GM23338 (cell line): ENCODE results near the gene TASOR2. TPM values are rescaled to one million over a fixed set of nuclear protein-coding genes. Genes with fewer than 3 reads are reported as not detected.

Experiments used
- ATAC-seq: fragments of 200-7000 bp; cut with Tn5 transposase; 3 replicates; pipeline ENCODE4 v1.9.1; 2020
- DNase-seq: peaks from one replicate; pipeline ENCODE4 v3.0.0-alpha.2; 2015; ENCODE audit warnings: low spot score
- H2AFZ ChIP-seq: fragments of 200-600 bp; sonication (generic); 2 replicates; pipeline ENCODE4 v1.8.0; 2016; ENCODE audit warnings: antibody characterized with exemption, mild to moderate bottlenecking, moderate library complexity
- H3F3A ChIP-seq: fragments of 200-600 bp; sonication (generic); replicated peaks from 2 replicates; pipeline ENCODE4 v1.8.0; 2017; ENCODE audit warnings: antibody characterized with exemption, mixed run types, low read depth
- H3K27ac ChIP-seq: fragments of 200-600 bp; sonication (generic); 2 replicates; pipeline ENCODE4 v1.6.1; 2016; ENCODE audit warnings: low read depth
- H3K27me3 ChIP-seq: fragments of 200-600 bp; sonication (generic); 2 replicates; pipeline ENCODE4 v1.8.0; 2016; ENCODE audit warnings: mild to moderate bottlenecking, mixed run types, moderate library complexity; ENCODE audit not compliant: insufficient read depth
- H3K36me3 ChIP-seq: fragments of 200-600 bp; sonication (generic); 2 replicates; pipeline ENCODE4 v1.8.0; 2016; ENCODE audit warnings: mild to moderate bottlenecking; ENCODE audit not compliant: insufficient read depth
- H3K4me1 ChIP-seq: fragments of 200-600 bp; sonication (generic); 2 replicates; pipeline ENCODE4 v1.8.0; 2016; ENCODE audit warnings: mild to moderate bottlenecking, moderate library complexity; ENCODE audit not compliant: insufficient read depth
- H3K4me2 ChIP-seq: fragments of 200-600 bp; sonication (generic); 2 replicates; pipeline ENCODE4 v1.7.1; 2017; ENCODE audit warnings: mixed run types
- H3K4me3 ChIP-seq: fragments of 200-600 bp; sonication (generic); 2 replicates; pipeline ENCODE4 v1.6.1; 2016; ENCODE audit warnings: mixed run types
- H3K79me2 ChIP-seq: fragments of 200-600 bp; sonication (generic); replicated peaks from 2 replicates; pipeline ENCODE4 v1.8.0; 2017; ENCODE audit warnings: mild to moderate bottlenecking; ENCODE audit not compliant: insufficient read depth
- H3K9me2 ChIP-seq: fragments of 200-600 bp; sonication (generic); 2 replicates; pipeline ENCODE4 v1.8.0; 2017; ENCODE audit not compliant: insufficient read depth
- H4K20me1 ChIP-seq: fragments of 200-600 bp; sonication (generic); replicated peaks from 2 replicates; pipeline ENCODE4 v1.8.0; 2017; ENCODE audit warnings: mild to moderate bottlenecking; ENCODE audit not compliant: insufficient read depth
- H3K27ac Mint-ChIP-seq: 2 replicates; pipeline ENCODE4 v1.8.0; 2020; ENCODE audit warnings: inconsistent platforms, mild to moderate bottlenecking, moderate library complexity, mixed read lengths
- H3K27me3 Mint-ChIP-seq: 3 replicates; pipeline ENCODE4 v1.8.0; 2022; ENCODE audit warnings: low read depth, mild to moderate bottlenecking, moderate library complexity, mixed read lengths, inconsistent platforms; ENCODE audit not compliant: insufficient read depth, poor library complexity
- H3K36me3 Mint-ChIP-seq: 3 replicates; pipeline ENCODE4 v1.8.0; 2021; ENCODE audit warnings: low read depth, mild to moderate bottlenecking, inconsistent platforms, moderate library complexity, mixed read lengths
- H3K4me1 Mint-ChIP-seq: 3 replicates; pipeline ENCODE4 v1.8.0; 2020; ENCODE audit warnings: mild to moderate bottlenecking, inconsistent platforms, mixed read lengths
- H3K4me3 Mint-ChIP-seq: 3 replicates; pipeline ENCODE4 v1.8.0; 2021; ENCODE audit warnings: moderate library complexity, mild to moderate bottlenecking, inconsistent platforms, mixed read lengths
- H3K9me3 Mint-ChIP-seq: 3 replicates; pipeline ENCODE4 v1.8.0; 2020; ENCODE audit warnings: moderate library complexity, mild to moderate bottlenecking, inconsistent platforms, mixed read lengths
- CREB1 ChIP-seq: fragments of 250-450 bp; sonication (Bioruptor Pico); IDR thresholded peaks from 2 replicates; pipeline ENCODE4 v1.5.0; 2020; ENCODE audit warnings: low read depth, mild to moderate bottlenecking, moderate library complexity
- EZH2 ChIP-seq: fragments of 200-600 bp; sonication (generic); IDR thresholded peaks from one replicate; pipeline ENCODE4 v1.8.0; 2017; ENCODE audit warnings: antibody characterized with exemption, mild to moderate bottlenecking, low read depth; ENCODE audit not compliant: unreplicated experiment
- EZH2phosphoT487 ChIP-seq: fragments of 200-600 bp; sonication (generic); IDR thresholded peaks from one replicate; pipeline ENCODE4 v1.8.1; 2018; ENCODE audit warnings: antibody characterized with exemption; ENCODE audit not compliant: unreplicated experiment
- JUNB ChIP-seq: IDR thresholded peaks from one replicate; pipeline ENCODE4 v1.6.1; 2016; ENCODE audit warnings: antibody characterized with exemption; ENCODE audit not compliant: unreplicated experiment
- NANOG ChIP-seq: IDR thresholded peaks from 2 replicates; pipeline ENCODE4 v1.6.1; 2016; ENCODE audit warnings: antibody characterized with exemption, borderline replicate concordance
- POLR2AphosphoS5 ChIP-seq: IDR thresholded peaks from 2 replicates; pipeline ENCODE4 v1.6.1; 2016; ENCODE audit warnings: antibody characterized with exemption, low read depth
- STAT1 ChIP-seq: IDR thresholded peaks from one replicate; pipeline ENCODE4 v1.6.1; 2016; ENCODE audit warnings: antibody characterized with exemption; ENCODE audit not compliant: unreplicated experiment
- ZNF114 ChIP-seq: fragments of 250-450 bp; sonication (Bioruptor Pico); IDR thresholded peaks from 2 replicates; pipeline ENCODE4 v1.5.0; 2020; ENCODE audit warnings: mild to moderate bottlenecking, moderate library complexity
- ZNF331 ChIP-seq: fragments of 250-450 bp; sonication (Bioruptor Pico); IDR thresholded peaks from 2 replicates; pipeline ENCODE4 v1.5.0; 2020; ENCODE audit warnings: low read depth, mild to moderate bottlenecking, moderate library complexity
- polyA plus RNA-seq: library from polyadenylated mRNA; unstranded; fragments of >200 nt; fragmentation: Nextera tagmentation; extraction: Ambion mirVana; gene quantifications from 2 replicates; pipeline ENCODE4 v1.2.1, GENCODE V29; 2016
- total RNA-seq: library from RNA; depleted of rRNA; stranded (reverse); fragments of >200 nt; shearing (Covaris generic); gene quantifications from 2 replicates; pipeline ENCODE4 v1.2.3, GENCODE V29; 2014
- TF ChIP-seq, protein P1 (sequence below): fragments of 250-450 bp; sonication (Bioruptor Pico); IDR thresholded peaks from 2 replicates; pipeline ENCODE4 v1.5.0; 2020; ENCODE audit warnings: mild to moderate bottlenecking, moderate library complexity
- TF ChIP-seq, protein P2 (sequence below): IDR thresholded peaks from 2 replicates; pipeline ENCODE4 v1.6.1; 2016; ENCODE audit warnings: antibody characterized with exemption
- TF ChIP-seq, protein P3 (sequence below), 2 experiments: fragments of 200-600 bp in 1 of 2; sonication (generic) in 1 of 2; conservative IDR thresholded peaks; 2 replicates each; pipeline versions ENCODE4 v1.5.1 to v1.6.1; 2016 to 2017; ENCODE audit warnings: antibody characterized with exemption in 2 of 2, low read depth in 2 of 2, mild to moderate bottlenecking in 2 of 2, moderate library complexity in 1 of 2
- TF ChIP-seq, protein P4 (sequence below): IDR thresholded peaks from one replicate; pipeline ENCODE4 v1.6.1; 2018; ENCODE audit warnings: antibody characterized with exemption; ENCODE audit not compliant: unreplicated experiment

TASOR2 gene
- total and polyA plus RNA-seq, 2 experiments from 2014 or later, result 45.2 to 110 TPM

DNA sequence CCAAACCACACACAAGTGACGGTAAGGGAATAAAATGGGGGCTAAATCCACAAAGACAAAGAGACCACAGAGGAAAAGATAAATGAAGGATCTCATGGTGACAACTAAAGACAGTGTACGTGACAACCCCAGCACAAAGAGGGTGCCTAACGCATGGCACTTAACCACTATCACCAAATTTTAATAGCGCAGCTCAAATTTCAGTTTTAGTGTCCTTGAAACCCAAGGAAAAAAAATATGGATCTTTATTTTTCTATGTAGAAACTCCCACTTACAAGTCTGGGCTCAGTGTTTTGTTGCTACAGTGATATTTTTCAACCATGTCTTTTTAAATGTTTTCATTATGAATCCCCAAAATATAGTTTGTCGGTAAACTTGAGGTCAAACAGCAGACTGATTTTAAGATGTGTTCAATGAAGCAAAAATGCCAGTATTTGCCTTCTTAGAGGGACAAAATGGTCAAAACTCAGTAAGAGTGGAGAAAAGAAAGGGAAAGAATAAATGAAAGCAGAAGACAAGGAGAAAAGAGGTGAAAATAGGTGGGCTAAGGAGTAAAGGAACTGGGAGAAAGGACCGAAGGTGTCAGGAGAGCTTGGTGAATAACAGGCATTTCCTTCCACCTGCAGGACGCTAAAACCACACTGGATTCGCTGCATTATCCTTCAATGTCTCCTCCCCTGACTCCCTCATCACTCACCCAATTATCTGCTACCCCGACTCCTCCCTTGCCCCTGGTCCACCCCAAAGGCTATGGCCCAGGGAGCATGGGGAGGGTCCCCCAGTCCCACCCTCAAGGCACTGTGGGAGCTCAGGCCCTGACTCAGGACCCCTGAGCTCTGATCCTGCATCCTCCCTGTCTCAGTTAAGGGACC lies 21.7 kb upstream of the TASOR2 start:
- peaks cover 34% of the 10 kb centered on the region for H3K27me3 Mint-ChIP-seq
- no peak overlapping the region; the same call in 2 of the 3 replicates for H3K4me3 Mint-ChIP-seq
- Histone ChIP-seq H3K4me2 (peak overlapping the region; percentile 71; the same call in 1 of the 2 replicates), H3F3A (0 out of 2 replicates have a peak, but pooled peaks cover 2% of the 10 kb centered on the region), H2AFZ (no peak overlapping the region), H3K36me3 (no peaks in the 10 kb centered on the region), H3K9me2 (no peaks in the 10 kb centered on the region), H4K20me1 (0 out of 2 replicates have a peak, but pooled peaks cover 11% of the 10 kb centered on the region), H3K4me3 (no peak overlapping the region), H3K79me2 (peaks cover 37% of the 10 kb centered on the region), H3K4me1 (peaks cover 37% of the 10 kb centered on the region), H3K27ac (0 out of 2 replicates have a peak overlapping the region, but pooled peaks have one; percentile 47), H3K27me3 (peaks cover 7% of the 10 kb centered on the region; the same call in 1 of the 2 replicates)
- no peak for TF ChIP-seq EZH2
- no peak for TF ChIP-seq CREB1 (CRISPR knock-in tag)
- TF ChIP-seq ZNF114 (CRISPR knock-in tag), result no peak
- TF ChIP-seq, protein P1, sequence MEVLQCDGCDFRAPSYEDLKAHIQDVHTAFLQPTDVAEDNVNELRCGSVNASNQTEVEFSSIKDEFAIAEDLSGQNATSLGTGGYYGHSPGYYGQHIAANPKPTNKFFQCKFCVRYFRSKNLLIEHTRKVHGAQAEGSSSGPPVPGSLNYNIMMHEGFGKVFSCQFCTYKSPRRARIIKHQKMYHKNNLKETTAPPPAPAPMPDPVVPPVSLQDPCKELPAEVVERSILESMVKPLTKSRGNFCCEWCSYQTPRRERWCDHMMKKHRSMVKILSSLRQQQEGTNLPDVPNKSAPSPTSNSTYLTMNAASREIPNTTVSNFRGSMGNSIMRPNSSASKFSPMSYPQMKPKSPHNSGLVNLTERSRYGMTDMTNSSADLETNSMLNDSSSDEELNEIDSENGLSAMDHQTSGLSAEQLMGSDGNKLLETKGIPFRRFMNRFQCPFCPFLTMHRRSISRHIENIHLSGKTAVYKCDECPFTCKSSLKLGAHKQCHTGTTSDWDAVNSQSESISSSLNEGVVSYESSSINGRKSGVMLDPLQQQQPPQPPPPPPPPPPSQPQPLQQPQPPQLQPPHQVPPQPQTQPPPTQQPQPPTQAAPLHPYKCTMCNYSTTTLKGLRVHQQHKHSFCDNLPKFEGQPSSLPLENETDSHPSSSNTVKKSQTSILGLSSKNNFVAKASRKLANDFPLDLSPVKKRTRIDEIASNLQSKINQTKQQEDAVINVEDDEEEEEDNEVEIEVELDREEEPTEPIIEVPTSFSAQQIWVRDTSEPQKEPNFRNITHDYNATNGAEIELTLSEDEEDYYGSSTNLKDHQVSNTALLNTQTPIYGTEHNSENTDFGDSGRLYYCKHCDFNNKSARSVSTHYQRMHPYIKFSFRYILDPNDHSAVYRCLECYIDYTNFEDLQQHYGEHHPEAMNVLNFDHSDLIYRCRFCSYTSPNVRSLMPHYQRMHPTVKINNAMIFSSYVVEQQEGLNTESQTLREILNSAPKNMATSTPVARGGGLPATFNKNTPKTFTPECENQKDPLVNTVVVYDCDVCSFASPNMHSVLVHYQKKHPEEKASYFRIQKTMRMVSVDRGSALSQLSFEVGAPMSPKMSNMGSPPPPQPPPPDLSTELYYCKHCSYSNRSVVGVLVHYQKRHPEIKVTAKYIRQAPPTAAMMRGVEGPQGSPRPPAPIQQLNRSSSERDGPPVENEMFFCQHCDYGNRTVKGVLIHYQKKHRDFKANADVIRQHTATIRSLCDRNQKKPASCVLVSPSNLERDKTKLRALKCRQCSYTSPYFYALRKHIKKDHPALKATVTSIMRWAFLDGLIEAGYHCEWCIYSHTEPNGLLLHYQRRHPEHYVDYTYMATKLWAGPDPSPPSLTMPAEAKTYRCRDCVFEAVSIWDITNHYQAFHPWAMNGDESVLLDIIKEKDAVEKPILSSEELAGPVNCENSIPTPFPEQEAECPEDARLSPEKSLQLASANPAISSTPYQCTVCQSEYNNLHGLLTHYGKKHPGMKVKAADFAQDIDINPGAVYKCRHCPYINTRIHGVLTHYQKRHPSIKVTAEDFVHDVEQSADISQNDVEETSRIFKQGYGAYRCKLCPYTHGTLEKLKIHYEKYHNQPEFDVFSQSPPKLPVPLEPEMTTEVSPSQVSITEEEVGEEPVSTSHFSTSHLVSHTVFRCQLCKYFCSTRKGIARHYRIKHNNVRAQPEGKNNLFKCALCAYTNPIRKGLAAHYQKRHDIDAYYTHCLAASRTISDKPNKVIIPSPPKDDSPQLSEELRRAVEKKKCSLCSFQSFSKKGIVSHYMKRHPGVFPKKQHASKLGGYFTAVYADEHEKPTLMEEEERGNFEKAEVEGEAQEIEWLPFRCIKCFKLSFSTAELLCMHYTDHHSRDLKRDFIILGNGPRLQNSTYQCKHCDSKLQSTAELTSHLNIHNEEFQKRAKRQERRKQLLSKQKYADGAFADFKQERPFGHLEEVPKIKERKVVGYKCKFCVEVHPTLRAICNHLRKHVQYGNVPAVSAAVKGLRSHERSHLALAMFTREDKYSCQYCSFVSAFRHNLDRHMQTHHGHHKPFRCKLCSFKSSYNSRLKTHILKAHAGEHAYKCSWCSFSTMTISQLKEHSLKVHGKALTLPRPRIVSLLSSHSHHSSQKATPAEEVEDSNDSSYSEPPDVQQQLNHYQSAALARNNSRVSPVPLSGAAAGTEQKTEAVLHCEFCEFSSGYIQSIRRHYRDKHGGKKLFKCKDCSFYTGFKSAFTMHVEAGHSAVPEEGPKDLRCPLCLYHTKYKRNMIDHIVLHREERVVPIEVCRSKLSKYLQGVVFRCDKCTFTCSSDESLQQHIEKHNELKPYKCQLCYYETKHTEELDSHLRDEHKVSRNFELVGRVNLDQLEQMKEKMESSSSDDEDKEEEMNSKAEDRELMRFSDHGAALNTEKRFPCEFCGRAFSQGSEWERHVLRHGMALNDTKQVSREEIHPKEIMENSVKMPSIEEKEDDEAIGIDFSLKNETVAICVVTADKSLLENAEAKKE, result no peak
- TF ChIP-seq, protein P2, sequence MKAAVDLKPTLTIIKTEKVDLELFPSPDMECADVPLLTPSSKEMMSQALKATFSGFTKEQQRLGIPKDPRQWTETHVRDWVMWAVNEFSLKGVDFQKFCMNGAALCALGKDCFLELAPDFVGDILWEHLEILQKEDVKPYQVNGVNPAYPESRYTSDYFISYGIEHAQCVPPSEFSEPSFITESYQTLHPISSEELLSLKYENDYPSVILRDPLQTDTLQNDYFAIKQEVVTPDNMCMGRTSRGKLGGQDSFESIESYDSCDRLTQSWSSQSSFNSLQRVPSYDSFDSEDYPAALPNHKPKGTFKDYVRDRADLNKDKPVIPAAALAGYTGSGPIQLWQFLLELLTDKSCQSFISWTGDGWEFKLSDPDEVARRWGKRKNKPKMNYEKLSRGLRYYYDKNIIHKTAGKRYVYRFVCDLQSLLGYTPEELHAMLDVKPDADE, result no peak
- TF ChIP-seq NANOG, result no peak
- no peak for TF ChIP-seq JUNB
- no peak for TF ChIP-seq POLR2AphosphoS5
- TF ChIP-seq, protein P3, sequence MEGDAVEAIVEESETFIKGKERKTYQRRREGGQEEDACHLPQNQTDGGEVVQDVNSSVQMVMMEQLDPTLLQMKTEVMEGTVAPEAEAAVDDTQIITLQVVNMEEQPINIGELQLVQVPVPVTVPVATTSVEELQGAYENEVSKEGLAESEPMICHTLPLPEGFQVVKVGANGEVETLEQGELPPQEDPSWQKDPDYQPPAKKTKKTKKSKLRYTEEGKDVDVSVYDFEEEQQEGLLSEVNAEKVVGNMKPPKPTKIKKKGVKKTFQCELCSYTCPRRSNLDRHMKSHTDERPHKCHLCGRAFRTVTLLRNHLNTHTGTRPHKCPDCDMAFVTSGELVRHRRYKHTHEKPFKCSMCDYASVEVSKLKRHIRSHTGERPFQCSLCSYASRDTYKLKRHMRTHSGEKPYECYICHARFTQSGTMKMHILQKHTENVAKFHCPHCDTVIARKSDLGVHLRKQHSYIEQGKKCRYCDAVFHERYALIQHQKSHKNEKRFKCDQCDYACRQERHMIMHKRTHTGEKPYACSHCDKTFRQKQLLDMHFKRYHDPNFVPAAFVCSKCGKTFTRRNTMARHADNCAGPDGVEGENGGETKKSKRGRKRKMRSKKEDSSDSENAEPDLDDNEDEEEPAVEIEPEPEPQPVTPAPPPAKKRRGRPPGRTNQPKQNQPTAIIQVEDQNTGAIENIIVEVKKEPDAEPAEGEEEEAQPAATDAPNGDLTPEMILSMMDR (conservative IDR thresholded peaks at IDR 0.05; ENCODE audit: low read depth in 2 of 2), result no peak
- TF ChIP-seq STAT1, result no peak
- TF ChIP-seq, protein P4, sequence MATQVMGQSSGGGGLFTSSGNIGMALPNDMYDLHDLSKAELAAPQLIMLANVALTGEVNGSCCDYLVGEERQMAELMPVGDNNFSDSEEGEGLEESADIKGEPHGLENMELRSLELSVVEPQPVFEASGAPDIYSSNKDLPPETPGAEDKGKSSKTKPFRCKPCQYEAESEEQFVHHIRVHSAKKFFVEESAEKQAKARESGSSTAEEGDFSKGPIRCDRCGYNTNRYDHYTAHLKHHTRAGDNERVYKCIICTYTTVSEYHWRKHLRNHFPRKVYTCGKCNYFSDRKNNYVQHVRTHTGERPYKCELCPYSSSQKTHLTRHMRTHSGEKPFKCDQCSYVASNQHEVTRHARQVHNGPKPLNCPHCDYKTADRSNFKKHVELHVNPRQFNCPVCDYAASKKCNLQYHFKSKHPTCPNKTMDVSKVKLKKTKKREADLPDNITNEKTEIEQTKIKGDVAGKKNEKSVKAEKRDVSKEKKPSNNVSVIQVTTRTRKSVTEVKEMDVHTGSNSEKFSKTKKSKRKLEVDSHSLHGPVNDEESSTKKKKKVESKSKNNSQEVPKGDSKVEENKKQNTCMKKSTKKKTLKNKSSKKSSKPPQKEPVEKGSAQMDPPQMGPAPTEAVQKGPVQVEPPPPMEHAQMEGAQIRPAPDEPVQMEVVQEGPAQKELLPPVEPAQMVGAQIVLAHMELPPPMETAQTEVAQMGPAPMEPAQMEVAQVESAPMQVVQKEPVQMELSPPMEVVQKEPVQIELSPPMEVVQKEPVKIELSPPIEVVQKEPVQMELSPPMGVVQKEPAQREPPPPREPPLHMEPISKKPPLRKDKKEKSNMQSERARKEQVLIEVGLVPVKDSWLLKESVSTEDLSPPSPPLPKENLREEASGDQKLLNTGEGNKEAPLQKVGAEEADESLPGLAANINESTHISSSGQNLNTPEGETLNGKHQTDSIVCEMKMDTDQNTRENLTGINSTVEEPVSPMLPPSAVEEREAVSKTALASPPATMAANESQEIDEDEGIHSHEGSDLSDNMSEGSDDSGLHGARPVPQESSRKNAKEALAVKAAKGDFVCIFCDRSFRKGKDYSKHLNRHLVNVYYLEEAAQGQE, result no peak
- no peak for TF ChIP-seq EZH2phosphoT487
- TF ChIP-seq ZNF331, result no peak
- H3K27ac Mint-ChIP-seq, result no peak overlapping the region
- H3K4me1 Mint-ChIP-seq, result peaks cover 63% of the 10 kb centered on the region
- no peaks in the 10 kb centered on the region for H3K9me3 Mint-ChIP-seq
- H3K36me3 Mint-ChIP-seq, result no peaks in the 10 kb centered on the region; the same call in 2 of the 3 replicates
- ATAC-seq (no peak), DNase-seq (peak; percentile 35)
